NCI-H526 (cell line): ENCODE measurements around the gene KIF25.
"Not testable (repeated sequence)": the region's sequence is repeated elsewhere in the genome, so short reads cannot be mapped to it uniquely, and the experiment has no call there.

Source experiments
- DNase-seq, 2 experiments: peaks; one replicate each; lab custom pipeline; 2025; lab: John Stamatoyannopoulos, UW

Gene KIF25

GRCh38 chr6:167995731-167996151, 1.7 kb upstream of the KIF25 start:
- DNase-seq: no peak

- peak in 1 of 2 experiments; percentile 82 for DNase-seq
These were observed 859 bp upstream of the KIF25 start for GRCh38 chr6:167996424-167997199.

GRCh38 chr6:167998215-167998614, 744 bp downstream of the KIF25 start:
- DNase-seq: no peak

- DNase-seq: no peak
These were observed 2.9 kb downstream of the KIF25 start for GRCh38 chr6:168000198-168001028.

GRCh38 chr6:168001029-168001332, 3.5 kb downstream of the KIF25 start:
- no peak for DNase-seq

GRCh38 chr6:168001514-168001913, 4.0 kb downstream of the KIF25 start:
- DNase-seq: not testable (repeated sequence)

- no peak for DNase-seq
These were observed 5.3 kb downstream of the KIF25 start for GRCh38 chr6:168002804-168003203.

- no peak for DNase-seq
These were observed 6.6 kb downstream of the KIF25 start for GRCh38 chr6:168004023-168004422.

- DNase-seq: no peak
These were observed 7.5 kb downstream of the KIF25 start for GRCh38 chr6:168004945-168005344.

GRCh38 chr6:168005796-168006195, 8.3 kb downstream of the KIF25 start:
- DNase-seq: no peak

- DNase-seq: no peak
These were observed 10.3 kb downstream of the KIF25 start for GRCh38 chr6:168007592-168008338.

- DNase-seq: no peak
These were observed 11.9 kb downstream of the KIF25 start for GRCh38 chr6:168009331-168009730.

- DNase-seq: no peak
These were observed 13.8 kb downstream of the KIF25 start for GRCh38 chr6:168011291-168011690.

GRCh38 chr6:168012431-168013249, 15.2 kb downstream of the KIF25 start:
- DNase-seq: no peak

- no peak for DNase-seq
These were observed 15.9 kb downstream of the KIF25 start for GRCh38 chr6:168013250-168013915.

- no peak for DNase-seq
These were observed 17.0 kb downstream of the KIF25 start for GRCh38 chr6:168014428-168014827.

GRCh38 chr6:168015009-168015408, 17.5 kb downstream of the KIF25 start:
- DNase-seq: no peak

GRCh38 chr6:168015482-168016175, 18.2 kb downstream of the KIF25 start:
- no peak for DNase-seq

- DNase-seq: no peak
These were observed 18.7 kb downstream of the KIF25 start for GRCh38 chr6:168016176-168016620.

- DNase-seq: no peak
These were observed 19.5 kb downstream of the KIF25 start for GRCh38 chr6:168016721-168017525.
